HCT116 (cell line): ENCODE measurements around the gene DENND5B. TPM values are rescaled to one million over a fixed set of nuclear protein-coding genes. Genes with fewer than 3 reads are reported as not detected.

Experiments used
- ATAC-seq: fragments of 200-7000 bp; cut with Tn5 transposase; 2 replicates; pipeline ENCODE4 v1.9.1; 2020; ENCODE audit warnings: mild to moderate bottlenecking, moderate library complexity
- BruUV-seq: library from RNA; stranded (reverse); fragments of 400-500 nt; replicated peaks from 2 replicates; lab custom pipeline; 2021; lab: Mats Ljungman, UMichigan
- CTCF ChIA-PET: fragments of 300-600 bp; sonication (Branson Sonifier 250); formaldehyde crosslinking; loops from one replicate; lab custom pipeline; 2021; ENCODE audit warnings: antibody characterized with exemption; lab: Charles Lee
- POLR2A ChIA-PET: fragments of 300-600, 350-600 bp; sonication (Branson Sonifier 250); formaldehyde crosslinking; loops from one replicate; lab custom pipeline; 2021; ENCODE audit warnings: antibody characterized with exemption; lab: Charles Lee
- RAD21 ChIA-PET, 2 experiments: fragments of 300-600 bp; sonication (Branson Sonifier 250); formaldehyde crosslinking; loops; one replicate each; lab custom pipeline; 2023; ENCODE audit warnings: low total read pairs in 2 of 2; ENCODE audit not compliant: uncharacterized antibody in 2 of 2, unreplicated experiment in 2 of 2, low non-redundant PET in 1 of 2; lab: Charles Lee
- DNase-seq: peaks from one replicate; pipeline ENCODE4 v3.0.0-alpha.2; 2010; ENCODE audit warnings: low read depth, low spot score
- H2AFZ ChIP-seq: fragments of 200-600 bp; shearing (Covaris generic), sonication (generic); 2 replicates; pipeline ENCODE4 v1.6.1; 2017; ENCODE audit warnings: low read depth, mixed run types, mixed read lengths, antibody characterized with exemption, low read length; ENCODE audit not compliant: poor library complexity, severe bottlenecking
- H3K27ac ChIP-seq: 2 replicates; pipeline ENCODE4 v1.5.1; 2012; ENCODE audit warnings: low read depth, low read length
- H3K27me3 ChIP-seq: fragments of 200-600 bp; sonication (generic); 2 replicates; pipeline ENCODE4 v1.6.1; 2016; ENCODE audit warnings: mixed run types, low read length, mixed read lengths; ENCODE audit not compliant: insufficient read depth
- H3K36me3 ChIP-seq, 2 experiments: fragments of 200-500 bp in 1 of 2; fragments of 200-600 bp in 1 of 2; sonication (Bioruptor generic) in 1 of 2; sonication (generic) in 1 of 2; 2 replicates each; pipeline versions ENCODE4 v1.5.1 to v1.6.1; 2014 to 2016; ENCODE audit warnings: low read length in 2 of 2, inconsistent platforms in 1 of 2, mixed read lengths in 1 of 2, mixed run types in 1 of 2; ENCODE audit not compliant: insufficient read depth in 2 of 2, control insufficient read depth in 1 of 2
- H3K4me1 ChIP-seq, 2 experiments: fragments of 200-600 bp in 1 of 2; sonication (generic) in 1 of 2; 2 replicates each; pipeline versions ENCODE4 v1.5.1 to v1.6.1; 2012 to 2017; ENCODE audit warnings: low read length in 2 of 2, inconsistent platforms in 1 of 2, mild to moderate bottlenecking in 1 of 2, mixed read lengths in 1 of 2, mixed run types in 1 of 2, moderate library complexity in 1 of 2; ENCODE audit not compliant: insufficient read depth in 2 of 2, control insufficient read depth in 1 of 2
- H3K4me2 ChIP-seq: fragments of 200-600 bp; sonication (generic); 2 replicates; pipeline ENCODE4 v1.6.1; 2017; ENCODE audit warnings: mixed run types, low read length, mixed read lengths
- H3K4me3 ChIP-seq, 2 experiments: fragments of 200-600 bp in 1 of 2; sonication (generic) in 1 of 2; replicated peaks in 1 of 2; 2 replicates each; pipeline ENCODE4 v1.5.1; 2011 to 2016; ENCODE audit warnings: low read length in 2 of 2, control low read depth in 1 of 2, low read depth in 1 of 2, mild to moderate bottlenecking in 1 of 2, mixed read lengths in 1 of 2, mixed run types in 1 of 2
- H3K79me2 ChIP-seq: fragments of 200-600 bp; sonication (generic); 2 replicates; pipeline ENCODE4 v1.6.1; 2017; ENCODE audit warnings: mild to moderate bottlenecking, mixed run types, low read length, moderate library complexity, mixed read lengths; ENCODE audit not compliant: insufficient read depth
- H3K9ac ChIP-seq: fragments of 200-600 bp; sonication (generic); 2 replicates; pipeline ENCODE4 v1.6.1; 2016; ENCODE audit warnings: low read length, mixed read lengths
- H3K9me2 ChIP-seq: fragments of 200-600 bp; sonication (generic), shearing (Covaris generic); 2 replicates; pipeline ENCODE4 v1.6.1; 2017; ENCODE audit warnings: mixed run types, mild to moderate bottlenecking, moderate library complexity; ENCODE audit not compliant: insufficient read depth
- H3K9me3 ChIP-seq, 2 experiments: fragments of 200-500 bp in 1 of 2; fragments of 200-600 bp in 1 of 2; sonication (Bioruptor generic) in 1 of 2; sonication (generic) in 1 of 2; 2 replicates each; pipeline ENCODE4 v1.6.1; 2014 to 2017; ENCODE audit warnings: low read length in 2 of 2, mixed read lengths in 2 of 2, inconsistent platforms in 1 of 2, low read depth in 1 of 2, mild to moderate bottlenecking in 1 of 2, mixed run types in 1 of 2, moderate library complexity in 1 of 2; ENCODE audit not compliant: control insufficient read depth in 1 of 2, insufficient read depth in 1 of 2
- H4K20me1 ChIP-seq: fragments of 200-600 bp; sonication (generic), shearing (Covaris generic); 2 replicates; pipeline ENCODE4 v1.6.1; 2017; ENCODE audit warnings: mixed run types, mild to moderate bottlenecking, moderate library complexity; ENCODE audit not compliant: insufficient read depth
- CBX3 ChIP-seq: IDR thresholded peaks from 2 replicates; pipeline ENCODE4 v1.6.1; 2012; ENCODE audit warnings: low read depth
- CEBPB ChIP-seq: IDR thresholded peaks from 2 replicates; pipeline ENCODE4 v1.6.1; 2012; ENCODE audit warnings: low read depth
- EGR1 ChIP-seq: IDR thresholded peaks from 2 replicates; pipeline ENCODE4 v1.6.1; 2012; ENCODE audit warnings: low read depth
- ELF1 ChIP-seq: IDR thresholded peaks from 2 replicates; pipeline ENCODE4 v1.6.1; 2012; ENCODE audit warnings: low read depth, borderline replicate concordance
- EZH2 ChIP-seq: fragments of 200-600 bp; sonication (generic); IDR thresholded peaks from 2 replicates; pipeline ENCODE4 v1.6.1; 2017; ENCODE audit warnings: antibody characterized with exemption, mixed run types
- EZH2phosphoT487 ChIP-seq: fragments of 200-600 bp; IDR thresholded peaks from 2 replicates; pipeline ENCODE4 v1.6.1; 2018; ENCODE audit warnings: antibody characterized with exemption, borderline replicate concordance
- FOSL1 ChIP-seq: IDR thresholded peaks from 2 replicates; pipeline ENCODE4 v1.6.1; 2012; ENCODE audit warnings: low read depth
- RAD21 ChIP-seq: IDR thresholded peaks from 2 replicates; pipeline ENCODE4 v1.6.1; 2012; ENCODE audit warnings: low read depth, mild to moderate bottlenecking
- TCF7L2 ChIP-seq: IDR thresholded peaks from 2 replicates; pipeline ENCODE4 v1.7.0; 2011; ENCODE audit warnings: borderline replicate concordance, inconsistent platforms; ENCODE audit not compliant: insufficient read depth, insufficient read length; ENCODE audit errors: extremely low read depth
- ZFX ChIP-seq: fragments of 450-650 bp; IDR thresholded peaks from 2 replicates; pipeline ENCODE4 v1.6.1; 2017
- intact Hi-C: fragments of 100-400 bp; cut with micrococcal nuclease; formaldehyde crosslinking; loops from 2 replicates; pipeline ENCODE4 v1.10.0; 2022
- total RNA-seq: library from RNA; stranded (reverse); gene quantifications from one replicate; pipeline ENCODE4 v1.2.1, GENCODE V29; 2021; ENCODE audit not compliant: unreplicated experiment
- TF ChIP-seq, protein P1 (sequence below): IDR thresholded peaks from 2 replicates; pipeline ENCODE4 v1.6.1; 2011; ENCODE audit warnings: mild to moderate bottlenecking, low read length, moderate library complexity; ENCODE audit not compliant: insufficient replicate concordance; ENCODE audit errors: extremely low read depth
- TF ChIP-seq, protein P2 (sequence below), 3 experiments: fragments of 200-600 bp in 1 of 3; sonication (generic) in 1 of 3; IDR thresholded peaks in 2 of 3; conservative IDR thresholded peaks in 1 of 3; 2 replicates each; pipeline ENCODE4 v1.5.1; 2012 to 2017; ENCODE audit warnings: low read depth in 2 of 3, low read length in 2 of 3, antibody characterized with exemption in 1 of 3, borderline replicate concordance in 1 of 3, control low read depth in 1 of 3, mild to moderate bottlenecking in 1 of 3, mixed read lengths in 1 of 3, mixed run types in 1 of 3, moderate library complexity in 1 of 3; ENCODE audit not compliant: insufficient read depth in 1 of 3
- TF ChIP-seq, protein P3 (sequence below): IDR thresholded peaks from 2 replicates; pipeline ENCODE4 v1.6.1; 2012
- TF ChIP-seq, protein P4 (sequence below): IDR thresholded peaks from 2 replicates; pipeline ENCODE4 v1.6.1; 2012; ENCODE audit warnings: low read depth

DENND5B gene
- total RNA-seq, 1 experiment from 2014 or later, result 19.2 TPM

DNA sequence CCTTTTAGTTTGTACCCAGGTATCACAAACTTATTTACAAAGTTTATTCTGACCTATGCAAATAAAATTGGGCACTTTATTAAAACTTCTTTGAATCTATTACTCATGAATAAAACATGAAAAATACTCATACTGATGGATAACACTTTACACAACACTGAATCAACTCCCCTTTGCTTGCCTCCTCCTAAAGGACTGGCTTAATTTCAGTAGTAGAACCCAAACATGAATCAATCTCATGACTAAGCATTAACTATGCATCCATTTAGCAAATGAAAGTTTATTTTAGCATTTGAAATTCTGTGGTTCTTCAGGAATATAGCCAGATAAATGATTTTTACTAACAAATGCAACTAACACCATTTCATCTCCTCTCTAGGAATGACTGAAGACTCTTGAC is 32.4 kb downstream of the DENND5B start (continued):
- TF ChIP-seq, protein P1, sequence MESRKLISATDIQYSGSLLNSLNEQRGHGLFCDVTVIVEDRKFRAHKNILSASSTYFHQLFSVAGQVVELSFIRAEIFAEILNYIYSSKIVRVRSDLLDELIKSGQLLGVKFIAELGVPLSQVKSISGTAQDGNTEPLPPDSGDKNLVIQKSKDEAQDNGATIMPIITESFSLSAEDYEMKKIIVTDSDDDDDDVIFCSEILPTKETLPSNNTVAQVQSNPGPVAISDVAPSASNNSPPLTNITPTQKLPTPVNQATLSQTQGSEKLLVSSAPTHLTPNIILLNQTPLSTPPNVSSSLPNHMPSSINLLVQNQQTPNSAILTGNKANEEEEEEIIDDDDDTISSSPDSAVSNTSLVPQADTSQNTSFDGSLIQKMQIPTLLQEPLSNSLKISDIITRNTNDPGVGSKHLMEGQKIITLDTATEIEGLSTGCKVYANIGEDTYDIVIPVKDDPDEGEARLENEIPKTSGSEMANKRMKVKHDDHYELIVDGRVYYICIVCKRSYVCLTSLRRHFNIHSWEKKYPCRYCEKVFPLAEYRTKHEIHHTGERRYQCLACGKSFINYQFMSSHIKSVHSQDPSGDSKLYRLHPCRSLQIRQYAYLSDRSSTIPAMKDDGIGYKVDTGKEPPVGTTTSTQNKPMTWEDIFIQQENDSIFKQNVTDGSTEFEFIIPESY, result no peak
- TF ChIP-seq, protein P2, sequence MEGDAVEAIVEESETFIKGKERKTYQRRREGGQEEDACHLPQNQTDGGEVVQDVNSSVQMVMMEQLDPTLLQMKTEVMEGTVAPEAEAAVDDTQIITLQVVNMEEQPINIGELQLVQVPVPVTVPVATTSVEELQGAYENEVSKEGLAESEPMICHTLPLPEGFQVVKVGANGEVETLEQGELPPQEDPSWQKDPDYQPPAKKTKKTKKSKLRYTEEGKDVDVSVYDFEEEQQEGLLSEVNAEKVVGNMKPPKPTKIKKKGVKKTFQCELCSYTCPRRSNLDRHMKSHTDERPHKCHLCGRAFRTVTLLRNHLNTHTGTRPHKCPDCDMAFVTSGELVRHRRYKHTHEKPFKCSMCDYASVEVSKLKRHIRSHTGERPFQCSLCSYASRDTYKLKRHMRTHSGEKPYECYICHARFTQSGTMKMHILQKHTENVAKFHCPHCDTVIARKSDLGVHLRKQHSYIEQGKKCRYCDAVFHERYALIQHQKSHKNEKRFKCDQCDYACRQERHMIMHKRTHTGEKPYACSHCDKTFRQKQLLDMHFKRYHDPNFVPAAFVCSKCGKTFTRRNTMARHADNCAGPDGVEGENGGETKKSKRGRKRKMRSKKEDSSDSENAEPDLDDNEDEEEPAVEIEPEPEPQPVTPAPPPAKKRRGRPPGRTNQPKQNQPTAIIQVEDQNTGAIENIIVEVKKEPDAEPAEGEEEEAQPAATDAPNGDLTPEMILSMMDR (IDR thresholded peaks at IDR 0.05 in 2 of 3, conservative IDR thresholded peaks at IDR 0.05 in 1 of 3; ENCODE audit: borderline replicate concordance in 1 of 3, insufficient read depth in 1 of 3, low read depth in 2 of 3, low read length in 2 of 3), result no peak
- TF ChIP-seq FOSL1 (no peak), CBX3 (no peak), CEBPB (no peak), ZFX (no peak), TCF7L2 (no peak)
- TF ChIP-seq, protein P3, sequence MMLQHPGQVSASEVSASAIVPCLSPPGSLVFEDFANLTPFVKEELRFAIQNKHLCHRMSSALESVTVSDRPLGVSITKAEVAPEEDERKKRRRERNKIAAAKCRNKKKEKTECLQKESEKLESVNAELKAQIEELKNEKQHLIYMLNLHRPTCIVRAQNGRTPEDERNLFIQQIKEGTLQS, result no peak

DNA sequence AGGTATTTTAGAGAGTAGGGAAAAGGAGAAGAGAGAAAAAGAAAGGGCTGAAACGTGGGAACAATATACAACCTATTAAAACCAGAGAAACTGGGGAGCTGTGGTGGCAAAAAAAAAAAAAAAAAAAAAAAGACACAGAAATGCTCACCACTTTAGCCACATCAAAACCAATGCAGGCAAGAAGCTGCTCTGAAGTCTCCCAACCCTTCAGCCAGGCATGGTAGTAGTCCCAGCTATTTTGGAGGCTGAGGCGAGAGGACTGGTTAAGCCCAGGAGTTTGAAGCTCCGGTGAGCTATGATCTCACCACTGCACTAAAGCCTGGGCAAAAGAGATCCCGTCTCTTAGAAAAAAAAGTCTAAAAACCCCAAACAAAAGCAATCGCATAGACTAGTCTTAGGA is 33.2 kb downstream of the DENND5B start:
- ATAC-seq (no peak), DNase-seq (no peak)
- intact Hi-C loops, result no loop called here
- Histone ChIP-seq H3K79me2 (peaks cover 54% of the 10 kb centered on the region), H3K4me2 (no peak overlapping the region), H2AFZ (no peak overlapping the region), H3K36me3 (no peaks in the 10 kb centered on the region), H3K9ac (no peak overlapping the region), H3K9me2 (no peaks in the 10 kb centered on the region), H3K27me3 (no peaks in the 10 kb centered on the region), H3K4me1 (no peaks in the 10 kb centered on the region), H3K27ac (no peak overlapping the region), H4K20me1 (no peaks in the 10 kb centered on the region), H3K4me3 (no peak overlapping the region), H3K9me3 (no peaks in the 10 kb centered on the region)
- TF ChIP-seq TCF7L2, result no peak
- TF ChIP-seq ELF1, result no peak
- no peak for TF ChIP-seq ZFX
- no peak for TF ChIP-seq EGR1
- no peak for TF ChIP-seq RAD21
- no peak for TF ChIP-seq EZH2
- TF ChIP-seq EZH2phosphoT487, result no peak
- TF ChIP-seq, protein P4, sequence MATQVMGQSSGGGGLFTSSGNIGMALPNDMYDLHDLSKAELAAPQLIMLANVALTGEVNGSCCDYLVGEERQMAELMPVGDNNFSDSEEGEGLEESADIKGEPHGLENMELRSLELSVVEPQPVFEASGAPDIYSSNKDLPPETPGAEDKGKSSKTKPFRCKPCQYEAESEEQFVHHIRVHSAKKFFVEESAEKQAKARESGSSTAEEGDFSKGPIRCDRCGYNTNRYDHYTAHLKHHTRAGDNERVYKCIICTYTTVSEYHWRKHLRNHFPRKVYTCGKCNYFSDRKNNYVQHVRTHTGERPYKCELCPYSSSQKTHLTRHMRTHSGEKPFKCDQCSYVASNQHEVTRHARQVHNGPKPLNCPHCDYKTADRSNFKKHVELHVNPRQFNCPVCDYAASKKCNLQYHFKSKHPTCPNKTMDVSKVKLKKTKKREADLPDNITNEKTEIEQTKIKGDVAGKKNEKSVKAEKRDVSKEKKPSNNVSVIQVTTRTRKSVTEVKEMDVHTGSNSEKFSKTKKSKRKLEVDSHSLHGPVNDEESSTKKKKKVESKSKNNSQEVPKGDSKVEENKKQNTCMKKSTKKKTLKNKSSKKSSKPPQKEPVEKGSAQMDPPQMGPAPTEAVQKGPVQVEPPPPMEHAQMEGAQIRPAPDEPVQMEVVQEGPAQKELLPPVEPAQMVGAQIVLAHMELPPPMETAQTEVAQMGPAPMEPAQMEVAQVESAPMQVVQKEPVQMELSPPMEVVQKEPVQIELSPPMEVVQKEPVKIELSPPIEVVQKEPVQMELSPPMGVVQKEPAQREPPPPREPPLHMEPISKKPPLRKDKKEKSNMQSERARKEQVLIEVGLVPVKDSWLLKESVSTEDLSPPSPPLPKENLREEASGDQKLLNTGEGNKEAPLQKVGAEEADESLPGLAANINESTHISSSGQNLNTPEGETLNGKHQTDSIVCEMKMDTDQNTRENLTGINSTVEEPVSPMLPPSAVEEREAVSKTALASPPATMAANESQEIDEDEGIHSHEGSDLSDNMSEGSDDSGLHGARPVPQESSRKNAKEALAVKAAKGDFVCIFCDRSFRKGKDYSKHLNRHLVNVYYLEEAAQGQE, result no peak
- ChIA-PET RAD21 (no interaction called here), CTCF (no interaction called here), POLR2A (no interaction called here)
- BruUV-seq, result no TSS peak
